NCI-H1436 (cell line): ENCODE measurements around the gene CCDC85B.

Experiments used
- DNase-seq: peaks from one replicate; lab custom pipeline; 2025; lab: John Stamatoyannopoulos, UW

The CCDC85B gene

DNA sequence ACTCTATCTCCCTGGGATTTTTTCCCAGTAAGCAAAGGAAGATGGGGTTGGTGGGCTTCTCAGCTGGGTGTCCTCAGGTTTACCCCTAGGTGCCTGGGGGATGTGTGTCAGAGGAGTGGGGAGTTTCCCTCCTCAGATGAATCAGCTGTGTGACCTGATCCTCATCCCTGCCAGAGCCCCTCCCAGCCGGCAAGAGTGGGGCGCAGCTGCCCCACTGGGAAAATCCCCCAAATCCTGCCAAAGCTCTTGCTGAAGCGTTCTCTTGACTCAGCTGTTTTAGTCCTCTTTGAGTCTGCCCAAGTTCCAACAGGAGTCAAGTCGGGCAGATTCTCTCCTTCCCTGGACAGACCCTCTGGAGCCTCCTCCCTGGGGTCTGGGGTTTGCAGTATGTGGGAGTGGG, 22.4 kb downstream of the CCDC85B start:
- no peak for DNase-seq

DNA sequence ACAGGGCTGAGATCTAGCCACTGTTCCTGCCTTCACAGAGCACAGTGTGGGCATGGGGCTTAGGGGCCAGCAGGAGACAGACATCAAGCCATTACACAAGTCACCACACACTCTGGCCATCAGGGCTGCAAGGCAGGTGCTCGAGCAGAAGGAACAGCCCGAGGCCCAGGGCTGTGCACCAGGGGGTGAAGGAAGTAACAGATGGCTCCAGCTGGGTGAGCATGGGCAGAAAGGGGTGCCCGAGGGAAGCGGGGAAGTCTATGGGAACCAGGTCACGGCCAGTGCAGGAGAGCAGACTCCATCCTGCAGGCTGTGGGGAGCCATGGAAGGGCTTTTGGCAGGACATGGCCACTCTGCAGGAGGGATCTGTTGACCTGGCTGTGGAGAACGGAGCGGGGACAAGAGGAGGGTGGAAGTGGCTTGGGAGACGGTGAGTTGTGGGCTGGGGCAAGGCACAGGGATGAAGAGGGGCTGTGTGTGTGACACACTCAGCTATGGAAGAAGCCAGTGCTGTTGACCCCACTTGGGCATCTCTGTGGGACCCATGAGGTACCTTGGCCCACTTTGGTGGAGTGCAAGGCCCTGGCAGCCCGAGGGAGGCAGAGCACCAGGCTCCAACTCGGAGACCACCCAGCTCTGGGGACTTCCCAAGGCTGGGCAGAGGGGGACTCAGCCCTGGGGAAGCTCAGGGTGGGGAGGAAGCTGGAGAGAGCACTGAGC, 24.8 kb downstream of the CCDC85B start:
- DNase-seq = no peak

DNA sequence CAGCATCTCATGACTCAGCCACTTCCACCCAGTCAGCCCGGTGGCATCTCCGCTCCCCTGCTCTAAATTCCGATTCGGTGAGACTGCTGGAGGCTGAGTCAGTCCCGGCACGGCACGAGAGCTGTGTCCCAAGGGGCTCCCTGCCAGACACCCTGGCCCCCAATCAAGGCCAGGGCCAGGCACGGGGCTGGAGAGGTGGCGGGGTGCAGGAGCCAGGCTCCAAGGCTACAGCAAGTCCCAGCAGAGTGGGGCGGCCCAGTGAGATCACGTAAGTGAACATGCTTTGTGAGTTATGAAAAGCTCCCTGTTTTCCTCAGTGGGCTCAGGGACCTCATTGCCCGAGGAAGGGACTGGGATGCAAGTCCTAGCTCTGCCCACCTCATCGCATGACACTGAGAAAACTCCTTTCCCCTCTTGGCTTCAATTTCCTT, 25.4 kb downstream of the CCDC85B start:
- no peak for DNase-seq

DNA sequence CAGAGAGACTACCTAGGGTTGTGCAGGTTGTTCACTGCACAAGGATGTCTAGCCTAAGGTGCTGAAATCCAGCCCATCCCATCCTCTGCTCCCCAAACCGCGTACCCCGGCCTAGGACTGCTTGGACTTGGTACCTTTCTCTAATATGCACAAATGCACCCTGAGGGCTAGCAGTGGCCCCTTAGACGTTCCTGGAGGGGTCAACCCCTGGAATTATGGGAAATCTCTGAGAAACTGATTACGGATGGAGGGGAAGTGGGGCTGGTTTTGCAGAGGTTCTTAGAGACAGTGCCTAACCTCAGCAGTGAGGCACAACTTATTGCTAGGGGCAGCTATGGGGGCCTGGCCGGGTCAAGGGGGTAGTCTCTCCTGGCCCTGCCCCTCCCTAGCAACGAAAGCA, 25.9 kb downstream of the CCDC85B start:
- DNase-seq = no peak

DNA sequence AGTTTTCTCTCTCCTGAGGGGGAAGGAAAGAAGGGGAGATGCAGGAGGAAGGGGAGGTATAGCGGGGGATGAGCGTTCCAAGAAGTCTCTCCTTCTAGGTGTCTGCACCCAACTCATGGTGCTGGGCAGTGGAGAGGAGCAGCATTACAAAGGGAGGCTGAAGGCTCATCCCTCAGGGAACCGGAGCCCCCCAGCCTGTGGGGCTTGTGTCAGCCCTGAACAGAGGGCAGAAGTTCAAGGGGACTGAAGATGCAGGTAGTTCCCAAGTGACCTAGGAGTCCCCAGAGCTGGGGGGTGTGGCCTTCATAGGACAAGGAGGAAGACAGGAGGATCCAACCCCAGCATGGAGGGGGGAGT, 26.6 kb downstream of the CCDC85B start:
- no peak for DNase-seq

DNA sequence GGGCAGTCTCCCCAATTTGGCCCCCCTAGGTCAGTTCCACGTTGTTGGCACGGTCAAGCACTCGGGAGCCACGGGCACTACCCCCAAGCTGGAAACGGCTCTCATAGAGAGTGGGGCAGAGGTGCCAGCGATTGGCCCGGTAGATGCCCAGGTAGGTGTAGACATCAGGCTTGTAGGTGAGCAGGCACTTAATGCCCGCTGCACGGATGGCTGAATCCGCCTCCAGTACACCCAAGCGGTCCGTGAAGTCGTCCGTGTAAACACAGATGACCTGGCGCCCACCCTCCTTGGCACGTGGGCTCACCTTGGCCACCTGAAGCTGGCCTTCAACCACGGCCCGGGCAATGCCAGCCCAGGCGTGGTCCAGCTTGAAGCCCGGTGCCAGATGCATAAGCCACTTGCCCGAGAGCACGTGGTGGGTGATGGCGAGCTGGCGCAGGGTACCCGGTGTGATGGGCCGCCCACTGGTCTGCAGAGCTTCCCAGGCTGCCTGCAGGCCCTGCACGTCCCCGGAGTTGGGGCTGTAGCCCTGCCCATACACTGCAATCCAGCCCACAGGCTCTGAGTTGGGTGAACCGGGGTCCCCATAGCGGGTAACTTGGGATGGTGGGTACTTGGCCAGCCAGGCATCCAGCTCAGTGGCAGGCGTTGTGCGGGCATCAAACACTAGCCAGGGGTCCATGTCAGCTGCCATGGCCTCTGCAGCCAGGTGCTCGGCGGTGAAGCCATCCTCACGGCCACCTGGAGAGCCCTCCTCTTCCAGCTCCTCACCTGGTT, 27.1 kb downstream of the CCDC85B start:
- DNase-seq = no peak

DNA sequence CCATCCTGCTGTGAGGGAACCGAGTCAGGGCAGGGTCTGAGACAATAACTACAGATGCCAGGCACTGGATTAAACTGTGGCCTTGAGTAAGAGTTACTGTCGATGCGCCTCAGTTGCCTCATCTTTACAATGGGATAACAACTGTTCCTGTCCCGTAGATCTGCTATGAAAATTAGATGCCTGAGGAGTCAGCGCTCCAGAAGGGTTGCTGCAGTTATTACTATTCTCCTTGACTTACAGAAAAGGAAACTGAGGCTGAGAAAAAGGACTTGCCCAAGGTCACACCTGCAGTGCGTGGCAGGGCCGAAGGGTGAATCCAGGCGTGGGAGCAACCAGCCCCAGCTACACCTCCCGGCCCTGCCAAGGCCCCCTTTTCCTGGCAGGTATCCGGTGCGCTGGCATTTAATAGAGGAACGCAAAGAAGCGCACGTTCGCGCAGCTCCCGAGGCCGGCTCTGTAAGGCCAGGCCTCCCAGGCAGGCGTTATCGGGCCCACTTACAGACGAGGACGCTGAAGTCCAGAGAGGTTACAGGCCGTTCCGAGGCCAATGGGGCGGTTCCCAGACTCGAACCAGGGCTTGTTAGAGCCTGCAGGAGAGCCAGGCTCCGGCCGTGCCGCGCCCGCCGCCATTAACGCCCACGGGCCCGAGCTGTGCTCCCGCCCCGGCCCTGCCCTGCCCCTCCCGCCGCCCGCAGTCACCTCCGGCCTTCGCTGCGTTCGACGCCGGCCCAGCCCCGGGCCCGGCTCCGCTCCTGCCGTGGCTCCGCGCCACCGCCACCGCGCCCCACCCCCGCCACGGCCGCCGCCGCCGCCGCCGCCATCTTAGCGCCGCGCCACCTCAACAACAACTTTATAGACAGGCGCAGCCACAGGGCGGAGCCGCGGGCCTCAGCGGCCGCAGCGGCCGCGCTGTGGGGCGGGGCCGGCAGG, 28.0 kb downstream of the CCDC85B start, which contains the start of gene C11orf68:
Gene C11orf68 (minus strand): TSS at position 852 of the 930 bp plus-strand sequence. CDS start 31 bp downstream, at position 821.
- no peak for DNase-seq

DNA sequence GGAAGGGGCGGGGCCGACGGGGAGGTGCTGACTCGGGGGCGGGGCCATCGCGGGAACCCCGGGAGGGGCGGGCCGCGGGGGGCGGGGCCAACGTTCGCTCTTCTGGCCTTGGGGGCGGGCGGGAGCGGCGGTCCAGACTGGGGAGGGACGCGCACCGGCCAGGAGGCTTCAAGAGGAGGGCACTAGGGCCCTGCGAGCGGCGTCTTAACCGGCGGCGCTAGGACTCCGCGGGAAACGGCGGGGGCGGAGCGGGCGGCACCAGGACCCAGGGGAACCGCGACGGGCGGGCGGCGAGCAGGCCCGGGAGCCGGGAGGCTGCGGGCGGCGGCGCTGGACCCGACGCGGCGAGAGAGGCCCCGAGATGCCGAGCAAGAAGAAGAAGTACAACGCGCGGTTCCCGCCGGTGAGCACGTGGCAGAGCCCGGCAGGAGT, 28.7 kb downstream of the CCDC85B start, which contains the start of gene DRAP1:
Gene DRAP1 (plus strand): TSS at position 286 of the 432 bp plus-strand sequence. CDS start 76 bp downstream, at position 362.
- peak; percentile 96 for DNase-seq

DNA sequence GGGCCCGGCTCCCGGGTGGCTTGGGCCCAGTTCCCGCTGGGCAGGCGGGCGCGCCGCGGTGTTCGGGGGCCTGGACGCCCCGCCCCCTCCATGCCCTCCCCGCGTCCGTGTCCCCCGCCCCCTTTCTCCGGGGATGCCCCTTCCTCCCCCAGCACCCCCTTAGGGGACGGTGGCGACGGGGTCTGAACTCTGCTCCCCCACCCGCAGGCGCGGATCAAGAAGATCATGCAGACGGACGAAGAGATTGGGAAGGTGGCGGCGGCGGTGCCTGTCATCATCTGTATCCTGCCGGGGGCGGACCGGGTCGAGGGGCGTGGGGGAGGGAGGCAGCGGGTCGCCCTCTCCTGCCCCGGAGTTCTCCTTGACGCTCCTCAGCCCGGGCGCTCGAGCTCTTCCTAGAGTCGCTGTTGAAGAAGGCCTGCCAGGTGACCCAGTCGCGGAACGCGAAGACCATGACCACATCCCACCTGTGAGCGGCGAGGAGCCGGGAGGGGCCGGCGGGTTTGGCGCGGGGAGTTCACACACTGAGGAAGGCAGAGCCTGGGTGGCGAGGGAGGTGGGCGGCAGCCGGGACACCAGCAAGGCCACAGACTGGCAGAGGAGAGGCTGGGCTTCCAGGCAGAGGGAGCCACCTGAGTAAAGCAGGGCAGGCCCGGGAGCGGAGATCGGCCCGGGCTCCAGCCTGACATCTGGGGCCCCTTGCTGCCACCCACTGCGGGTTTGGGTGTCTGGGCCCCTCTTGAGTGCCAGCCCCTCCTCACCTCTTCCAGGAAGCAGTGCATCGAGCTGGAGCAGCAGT, 29.3 kb downstream of the CCDC85B start:
- DNase-seq = no peak

DNA sequence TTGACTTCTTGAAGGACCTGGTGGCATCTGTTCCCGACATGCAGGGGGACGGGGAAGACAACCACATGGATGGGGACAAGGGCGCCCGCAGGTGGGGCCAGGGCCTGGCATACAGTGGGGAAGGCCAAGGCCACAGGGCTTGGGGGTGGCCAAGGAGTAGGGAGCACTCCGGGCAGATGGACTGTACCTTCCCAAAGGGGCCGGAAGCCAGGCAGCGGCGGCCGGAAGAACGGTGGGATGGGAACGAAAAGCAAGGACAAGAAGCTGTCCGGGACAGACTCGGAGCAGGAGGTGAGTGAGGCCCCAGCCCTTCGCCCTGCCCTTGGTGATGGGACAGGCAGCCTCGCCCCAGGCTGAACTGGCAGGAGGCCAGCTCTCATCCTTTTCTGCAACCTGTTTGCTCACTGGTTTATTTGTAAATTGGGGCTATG, 29.9 kb downstream of the CCDC85B start:
- no peak for DNase-seq

DNA sequence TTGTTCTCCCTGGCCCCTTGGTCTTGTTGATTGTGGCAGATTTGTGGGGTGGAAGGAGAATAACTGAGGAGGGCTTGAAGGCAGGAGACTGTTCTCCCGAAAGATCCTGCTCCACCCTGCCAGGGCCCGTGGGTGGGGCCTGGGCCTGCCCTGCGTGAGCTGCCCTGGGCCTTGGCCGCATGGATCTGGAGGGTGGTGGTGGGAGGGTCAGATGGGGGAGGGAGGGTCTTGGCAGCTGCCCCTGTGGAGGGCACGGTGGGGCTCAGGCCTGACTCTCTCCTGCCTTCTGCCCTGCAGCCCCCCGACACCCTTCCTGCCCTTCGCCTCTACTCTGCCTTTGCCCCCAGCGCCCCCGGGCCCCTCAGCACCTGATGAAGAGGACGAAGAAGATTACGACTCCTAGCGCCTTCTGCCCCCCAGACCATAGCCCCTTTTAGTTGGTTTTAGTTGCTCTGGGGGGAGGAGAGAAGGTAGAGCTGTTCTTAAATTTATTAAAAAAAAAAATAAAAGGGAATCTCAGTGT, 30.6 kb downstream of the CCDC85B start:
- DNase-seq = no peak

DNA sequence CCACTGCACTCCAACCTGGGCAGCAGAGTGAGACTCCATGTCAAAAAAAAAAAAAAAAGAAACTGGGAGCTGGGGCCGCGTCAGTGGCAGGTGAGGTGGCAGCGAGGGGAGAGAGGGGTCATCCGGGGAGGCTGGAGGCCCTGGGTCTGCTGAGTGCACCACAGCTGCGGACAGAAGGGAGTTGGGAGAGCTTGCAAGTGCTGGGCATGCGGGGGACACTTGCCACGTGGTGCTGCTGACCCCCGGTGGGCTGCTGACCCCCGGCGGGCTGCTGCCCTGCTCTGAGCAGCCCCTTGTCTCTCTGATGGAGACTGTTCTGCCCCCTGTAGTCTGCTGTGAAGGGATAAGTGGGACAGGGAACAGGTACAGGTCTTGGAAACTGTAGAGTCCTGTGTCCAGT, 31.4 kb downstream of the CCDC85B start:
- DNase-seq = no peak

DNA sequence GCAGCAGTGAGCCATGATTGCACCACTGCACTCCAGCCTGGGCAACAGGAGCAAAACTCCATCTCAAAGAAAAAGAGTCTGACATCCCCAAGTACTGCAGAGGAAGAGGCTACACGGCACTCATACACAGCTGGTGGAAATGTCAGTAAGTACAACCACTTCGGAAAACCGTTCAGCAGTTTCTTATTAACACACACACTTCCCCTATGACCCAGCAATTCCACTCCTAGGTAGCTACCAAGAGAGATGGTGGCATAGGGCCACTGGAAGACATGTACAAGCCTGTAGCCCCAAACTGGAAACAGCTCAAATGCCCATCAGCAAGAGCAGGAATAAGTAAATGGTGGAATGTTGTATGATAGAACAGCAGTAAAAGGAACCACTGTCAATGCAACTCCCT, 32.1 kb downstream of the CCDC85B start:
- no peak for DNase-seq

DNA sequence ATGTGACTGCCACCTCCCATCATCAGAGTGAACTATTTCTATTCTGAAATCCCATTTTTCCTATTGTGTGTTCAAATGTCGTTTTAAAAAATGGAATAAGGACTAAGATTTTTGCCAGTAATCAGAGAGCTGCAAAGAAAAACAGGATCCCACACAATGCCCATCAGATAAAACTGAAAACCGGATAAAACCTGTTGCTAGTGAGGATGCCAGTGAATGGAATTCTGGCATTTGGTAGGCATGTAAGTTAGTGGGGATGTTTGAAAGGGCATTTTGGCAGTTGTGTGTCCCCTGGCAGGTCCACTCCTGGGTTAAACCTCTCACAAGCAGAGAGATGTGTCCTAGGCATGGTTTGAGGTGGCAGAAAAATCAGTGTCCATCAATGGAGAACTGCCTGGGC, 34.9 kb downstream of the CCDC85B start:
- DNase-seq = no peak

DNA sequence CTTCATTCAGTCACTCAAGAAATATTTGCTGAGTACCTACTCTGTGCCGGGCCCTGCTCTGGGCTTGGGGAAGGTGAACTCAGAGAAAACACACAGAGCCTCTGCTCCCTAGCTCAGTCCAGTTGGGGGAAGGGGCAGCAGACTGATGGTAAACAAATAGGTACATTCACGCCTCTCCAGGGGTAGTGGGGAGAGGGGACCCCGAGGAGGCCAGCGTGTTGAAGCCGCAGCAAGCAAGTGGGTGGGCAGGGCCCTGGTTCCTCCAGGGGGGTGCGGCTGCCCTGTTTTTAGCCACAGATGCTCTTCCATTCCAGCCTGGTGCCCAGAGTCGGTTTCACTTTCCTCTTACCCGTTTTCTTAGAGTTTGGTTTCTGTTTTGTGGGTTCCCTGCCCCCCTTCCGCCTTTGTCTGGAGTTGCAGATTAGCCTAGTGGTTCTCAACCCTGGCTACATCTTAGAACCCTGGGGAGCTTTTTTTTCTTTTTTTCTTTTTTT, 37.5 kb downstream of the CCDC85B start:
- no peak for DNase-seq

DNA sequence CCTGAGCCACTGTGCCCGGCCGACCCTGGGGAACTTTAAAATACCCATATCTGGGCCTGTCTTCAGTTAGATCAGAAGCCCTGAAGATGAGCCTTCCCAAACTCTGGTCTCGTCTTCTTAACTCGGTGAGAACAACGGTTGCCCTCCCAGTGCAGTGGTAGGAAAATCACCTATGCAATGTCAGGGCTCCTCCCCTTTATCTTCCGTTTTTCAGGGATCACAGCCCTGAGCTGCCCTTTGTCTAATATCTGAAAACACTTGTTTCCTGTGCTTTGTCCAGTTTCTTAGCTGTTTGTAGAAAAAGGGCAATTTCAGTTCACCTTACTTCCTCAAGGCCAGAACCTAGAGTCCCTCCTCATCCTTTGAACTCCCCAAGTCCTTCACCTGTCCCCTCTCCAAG, 38.2 kb downstream of the CCDC85B start:
- no peak for DNase-seq

DNA sequence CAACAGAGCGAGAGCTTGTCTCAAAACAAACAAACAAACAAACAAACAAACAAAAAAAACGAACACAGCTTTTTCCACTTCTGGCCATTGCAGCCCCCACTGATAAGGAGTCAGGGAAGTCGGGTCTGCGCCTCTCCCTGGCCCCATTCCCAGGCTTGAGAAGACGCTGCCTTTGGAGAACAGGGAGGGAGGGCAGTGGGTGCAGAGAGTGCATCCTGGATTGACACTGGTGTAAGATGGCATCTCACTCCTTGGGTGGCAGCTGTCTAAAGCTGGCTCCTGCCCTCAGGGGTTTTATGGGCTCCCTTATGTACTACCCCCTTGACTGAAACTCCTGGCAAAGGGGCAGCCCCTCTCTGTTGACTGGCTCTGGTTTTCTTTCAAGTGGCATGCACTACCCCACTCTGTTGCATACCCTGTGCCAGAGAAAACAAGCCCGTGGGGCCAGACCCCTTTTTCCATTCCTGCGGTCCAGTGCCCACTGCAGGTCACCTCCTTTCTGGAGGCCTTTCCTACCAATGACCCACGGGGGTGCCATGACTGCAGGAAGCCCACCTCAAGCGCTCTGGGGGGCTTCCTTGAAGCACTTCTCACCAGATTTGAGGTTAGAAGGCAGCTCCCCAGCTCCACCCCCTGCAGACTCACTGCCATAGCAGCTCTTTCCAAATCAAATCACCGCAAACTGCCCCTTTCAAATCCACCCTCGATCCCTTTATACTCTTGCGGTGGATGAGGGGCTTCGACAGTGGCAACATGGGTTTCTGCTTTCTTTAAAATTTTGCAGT, 41.5 kb downstream of the CCDC85B start:
- DNase-seq = no peak

DNA sequence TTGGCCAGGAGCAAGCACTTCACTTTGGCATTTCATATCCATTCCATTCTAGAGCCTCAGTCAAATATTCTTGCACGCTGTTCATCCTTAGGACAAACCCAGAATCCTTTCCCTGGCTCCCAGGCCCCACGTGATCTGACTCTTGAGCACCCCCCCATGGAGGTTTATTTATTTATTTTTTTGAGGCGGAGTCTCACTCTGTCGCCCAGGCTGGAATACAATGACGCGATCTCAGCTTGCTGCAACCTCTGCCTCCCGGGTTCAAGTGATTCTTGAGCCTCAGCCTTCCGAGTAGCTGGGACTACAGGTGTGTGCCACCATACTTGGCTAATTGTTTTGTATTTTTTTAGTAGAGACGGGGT, 42.1 kb downstream of the CCDC85B start:
- DNase-seq = no peak

DNA sequence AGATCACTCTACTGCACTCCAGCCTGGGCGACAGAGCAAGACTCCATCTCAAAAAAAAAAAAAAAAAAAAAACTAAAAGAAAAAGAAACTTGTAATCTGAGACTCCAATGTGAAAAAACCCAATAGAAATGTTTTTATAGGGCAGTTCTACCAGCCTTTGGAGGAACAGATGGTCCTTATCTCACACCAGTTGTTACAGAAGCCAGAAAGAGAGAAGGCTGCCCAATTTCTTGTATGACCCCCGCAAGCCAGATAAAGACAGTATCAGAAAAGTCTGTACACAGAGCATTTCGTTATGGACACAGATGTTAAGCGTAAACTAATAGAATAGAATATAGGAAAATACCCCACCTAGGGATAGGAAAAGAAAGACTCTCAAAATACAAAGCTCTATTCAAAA, 43.5 kb downstream of the CCDC85B start:
- DNase-seq = no peak

DNA sequence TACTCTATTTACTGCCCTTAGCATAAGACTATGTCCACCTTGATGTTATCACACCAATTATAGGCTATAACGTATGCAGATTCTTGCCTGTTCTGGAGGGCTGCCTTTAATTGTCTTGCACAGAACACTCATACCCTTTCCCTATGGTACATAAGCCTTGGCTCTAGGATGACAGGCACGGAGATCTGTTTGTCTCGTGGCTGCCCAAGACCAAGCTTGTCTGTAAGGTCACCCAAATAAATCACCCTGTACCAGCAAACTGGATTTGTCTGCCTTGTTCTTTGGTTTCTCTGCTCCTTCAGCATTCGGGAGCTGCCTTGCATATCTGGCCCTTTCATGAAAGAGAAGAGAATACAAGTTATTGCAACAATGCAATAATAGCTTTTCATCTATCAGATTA, 47.3 kb downstream of the CCDC85B start:
- DNase-seq = no peak
